Body of pancreas (tissue), 4 donors: ENCODE measurements around the gene CCDC85C. TPM values are rescaled to one million over a fixed set of nuclear protein-coding genes. Genes with fewer than 3 reads are reported as not detected.

ENCODE experiments used
- ATAC-seq: fragments of 150-250 bp; one replicate; pipeline ENCODE4 v1.9.1; 2016
- DNase-seq, 4 donors: peaks; one replicate each; pipeline ENCODE4 v3.0.0-alpha.2; 2019
- H3K27ac ChIP-seq, 4 donors: fragments of 200-600 bp; sonication (generic); 1 replicate in 3 of 4; 2 replicates in 1 of 4; pipeline versions ENCODE4 v1.5.1 to v1.6.1; 2016 to 2019; ENCODE audit warnings: mild to moderate bottlenecking in 1 of 4, mixed read lengths in 1 of 4, moderate library complexity in 1 of 4
- H3K27me3 ChIP-seq, 2 donors: fragments of 200-600 bp; sonication (generic); one replicate each; pipeline ENCODE4 v1.6.0; 2016; ENCODE audit warnings: mild to moderate bottlenecking in 1 of 2
- H3K36me3 ChIP-seq, 2 donors: fragments of 200-600 bp; sonication (generic); replicated peaks in 1 of 2; 2 replicates each; pipeline ENCODE4 v1.5.1; 2016; ENCODE audit warnings: low read depth in 2 of 2; ENCODE audit not compliant: insufficient read depth in 1 of 2
- H3K4me1 ChIP-seq: fragments of 200-600 bp; sonication (generic); one replicate; pipeline ENCODE4 v1.6.0; 2016
- H3K4me3 ChIP-seq, 2 donors: fragments of 200-600 bp; sonication (generic); 1 replicate in 1 of 2; 2 replicates in 1 of 2; pipeline ENCODE4 v1.5.1; 2016 to 2019
- H3K9me3 ChIP-seq, 3 donors: fragments of 200-600 bp; sonication (generic); 1 replicate in 2 of 3; 2 replicates in 1 of 3; pipeline ENCODE4 v1.5.1; 2016
- POLR2A ChIP-seq, 3 donors: fragments of 450-650 bp; IDR thresholded peaks; one replicate each; pipeline ENCODE4 v1.6.1; 2016; ENCODE audit warnings: antibody characterized with exemption in 3 of 3, mild to moderate bottlenecking in 2 of 3
- WGBS, 2 donors: methylation state at CpG; one replicate each; pipeline ENCODE4 v1.1.5; 2017; 5-methylcytosine and 5-hydroxymethylcytosine counted together
- intact Hi-C: fragments of 100-400 bp; cut with DNase I; formaldehyde crosslinking; loops from one replicate; pipeline ENCODE4 v1.15.1; 2023
- total RNA-seq, 2 donors: library from RNA; depleted of rRNA; stranded (reverse); fragments of >200 nt; gene quantifications; one replicate each; pipeline ENCODE4 v1.1.0, GENCODE V29; 2016
- TF ChIP-seq, protein P1 (sequence below), 7 experiments: fragments of 450-650 bp in 4 of 7; fragments of 200-600 bp in 3 of 7; sonication (generic) in 3 of 7; IDR thresholded peaks; one replicate each; pipeline ENCODE4 v1.5.1; 2016 to 2019; ENCODE audit warnings: antibody characterized with exemption in 7 of 7

Gene CCDC85C
- total RNA-seq, 2 donors from 2014 or later: 8.9 to 10.1 TPM

DNA sequence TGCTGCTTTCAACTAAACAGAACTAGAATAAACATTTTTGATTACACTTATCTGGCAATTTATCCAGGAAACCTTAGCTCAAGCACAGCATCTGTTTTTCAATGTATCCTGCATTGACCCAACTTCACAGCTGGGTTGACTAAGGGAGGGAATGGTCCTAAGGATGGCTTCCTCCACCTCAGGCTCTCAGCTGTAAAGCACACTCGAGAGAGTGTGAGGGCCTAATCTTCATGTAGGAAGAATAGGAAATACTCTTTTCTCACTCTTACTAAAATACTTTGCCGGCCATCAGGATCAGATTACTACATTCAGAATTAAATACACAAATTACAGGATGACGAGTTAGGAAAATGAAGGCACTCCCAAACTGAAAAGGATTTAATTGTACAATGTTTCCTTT lies 130.5 kb downstream of the CCDC85C start:
- H3K4me1 ChIP-seq: peaks cover 12% of the 10 kb centered on the region

DNA sequence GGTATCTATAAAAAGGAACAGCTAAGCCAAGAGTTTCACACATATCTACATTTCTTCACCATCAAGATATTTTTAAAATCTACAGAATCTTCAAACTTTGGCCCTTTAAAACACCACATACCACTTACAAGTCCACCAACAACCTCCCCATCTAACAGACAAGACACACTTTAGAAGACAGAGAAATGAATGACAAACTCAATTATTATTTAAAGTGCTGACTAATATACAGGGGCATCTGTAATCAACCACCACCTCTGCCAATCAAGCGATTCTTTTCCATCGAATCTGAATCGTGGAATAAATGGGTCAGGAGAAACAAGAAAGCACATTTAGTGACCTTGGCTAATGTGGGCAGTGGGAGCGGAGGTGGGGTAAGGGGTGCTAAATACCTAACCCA lies 131.1 kb downstream of the CCDC85C start:
- TF ChIP-seq POLR2A (IDR thresholded peaks at IDR 0.05): no peak
- TF ChIP-seq, protein P1, sequence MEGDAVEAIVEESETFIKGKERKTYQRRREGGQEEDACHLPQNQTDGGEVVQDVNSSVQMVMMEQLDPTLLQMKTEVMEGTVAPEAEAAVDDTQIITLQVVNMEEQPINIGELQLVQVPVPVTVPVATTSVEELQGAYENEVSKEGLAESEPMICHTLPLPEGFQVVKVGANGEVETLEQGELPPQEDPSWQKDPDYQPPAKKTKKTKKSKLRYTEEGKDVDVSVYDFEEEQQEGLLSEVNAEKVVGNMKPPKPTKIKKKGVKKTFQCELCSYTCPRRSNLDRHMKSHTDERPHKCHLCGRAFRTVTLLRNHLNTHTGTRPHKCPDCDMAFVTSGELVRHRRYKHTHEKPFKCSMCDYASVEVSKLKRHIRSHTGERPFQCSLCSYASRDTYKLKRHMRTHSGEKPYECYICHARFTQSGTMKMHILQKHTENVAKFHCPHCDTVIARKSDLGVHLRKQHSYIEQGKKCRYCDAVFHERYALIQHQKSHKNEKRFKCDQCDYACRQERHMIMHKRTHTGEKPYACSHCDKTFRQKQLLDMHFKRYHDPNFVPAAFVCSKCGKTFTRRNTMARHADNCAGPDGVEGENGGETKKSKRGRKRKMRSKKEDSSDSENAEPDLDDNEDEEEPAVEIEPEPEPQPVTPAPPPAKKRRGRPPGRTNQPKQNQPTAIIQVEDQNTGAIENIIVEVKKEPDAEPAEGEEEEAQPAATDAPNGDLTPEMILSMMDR (IDR thresholded peaks at IDR 0.05): no peak
- intact Hi-C loops: no loop called here
- H3K4me1 ChIP-seq: peaks cover 8% of the 10 kb centered on the region
- no peak for ATAC-seq
- H3K27me3 ChIP-seq: no peaks in the 10 kb centered on the region
- no peaks in the 10 kb centered on the region for H3K9me3 ChIP-seq
- no peak overlapping the region for H3K27ac ChIP-seq
- WGBS, 2 donors: 57 to 58% methylated on average over 4 of the region's 4 CpGs
- H3K36me3 ChIP-seq: no peaks in the 10 kb centered on the region
- DNase-seq: no peak
- no peak overlapping the region for H3K4me3 ChIP-seq

More for the DNA sequence above, 130.5 kb downstream of the CCDC85C start:
- Histone ChIP-seq H3K4me3 (no peak overlapping the region), H3K27me3 (no peaks in the 10 kb centered on the region), H3K36me3 (no peaks in the 10 kb centered on the region), H3K27ac (no peak overlapping the region), H3K9me3 (no peaks in the 10 kb centered on the region)
- DNase-seq (no peak), ATAC-seq (no peak)
- intact Hi-C loops: no loop called here
- WGBS, 2 donors: 87 to 92% methylated on average over 3 of the region's 3 CpGs
- TF ChIP-seq POLR2A (IDR thresholded peaks at IDR 0.05): no peak
- TF ChIP-seq, protein P1 (IDR thresholded peaks at IDR 0.05): no peak

DNA sequence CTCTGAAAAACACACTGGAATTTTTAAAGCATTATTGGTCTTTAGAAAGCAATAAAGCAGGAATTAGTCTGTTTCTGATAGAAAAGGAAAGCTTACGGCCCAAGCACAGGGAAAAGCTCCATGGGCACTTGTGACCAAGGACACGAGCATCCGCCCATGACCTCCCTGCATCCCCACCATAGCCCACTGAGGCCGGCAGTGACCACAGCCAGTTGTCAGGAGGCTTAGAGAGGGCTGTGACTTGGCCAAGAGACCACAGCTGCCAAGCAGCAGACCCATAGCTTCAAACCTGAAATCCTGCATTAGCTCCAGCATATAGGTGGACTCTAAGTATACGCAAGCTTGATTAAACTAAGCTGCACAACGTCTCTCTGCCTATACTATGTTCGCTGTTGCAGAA lies 132.3 kb downstream of the CCDC85C start:
- ATAC-seq: no peak
- TF ChIP-seq, protein P1 (IDR thresholded peaks at IDR 0.05): no peak
- TF ChIP-seq POLR2A (IDR thresholded peaks at IDR 0.05): no peak

DNA sequence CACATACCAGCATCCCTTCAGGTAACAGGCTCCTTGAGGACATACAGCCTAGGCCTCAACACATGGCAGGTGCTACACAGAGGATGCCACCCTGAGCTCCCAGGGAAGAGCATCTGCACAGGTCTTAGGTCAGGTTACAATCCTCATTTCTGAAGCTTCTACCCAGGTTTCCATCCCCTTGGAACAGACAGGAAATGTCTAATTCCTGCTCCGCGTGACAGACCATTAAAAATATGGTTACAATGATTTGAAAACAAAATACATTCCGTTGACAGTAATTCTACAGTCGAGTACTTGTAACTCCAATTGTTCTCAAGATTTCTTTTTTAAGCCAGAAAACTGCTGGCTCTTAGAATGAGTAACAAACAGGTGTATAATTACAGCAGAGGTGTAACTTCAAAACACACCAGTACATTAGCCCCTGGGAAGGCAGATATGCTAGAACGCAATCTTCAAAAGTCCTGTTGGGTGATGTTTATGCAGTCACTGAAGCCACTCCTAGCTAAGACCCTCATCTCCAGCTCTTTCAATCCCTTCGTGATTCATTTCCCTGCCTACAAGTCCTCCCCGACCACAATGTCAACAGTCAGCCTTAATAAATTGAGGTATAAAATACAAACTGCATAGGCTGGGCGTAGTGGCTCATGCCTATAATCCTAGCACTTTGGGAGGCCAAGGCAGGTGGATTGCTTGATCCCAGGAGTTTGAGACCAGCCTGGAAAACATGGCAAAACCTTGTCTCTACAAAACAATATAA lies 135.0 kb downstream of the CCDC85C start:
- H3K36me3 ChIP-seq: peaks cover 0 to 4% of the 10 kb centered on the region in 2 donors
- no peak overlapping the region for H3K4me3 ChIP-seq
- no peak for ATAC-seq
- H3K9me3 ChIP-seq: no peaks in the 10 kb centered on the region
- no peaks in the 10 kb centered on the region for H3K27me3 ChIP-seq
- WGBS, 2 donors: 80 to 83% methylated on average over 8 of the region's 8 CpGs
- TF ChIP-seq POLR2A (IDR thresholded peaks at IDR 0.05): no peak
- TF ChIP-seq, protein P1 (IDR thresholded peaks at IDR 0.05): no peak
- H3K4me1 ChIP-seq: no peaks in the 10 kb centered on the region
- intact Hi-C loops: no loop called here
- no peak for DNase-seq
- H3K27ac ChIP-seq: no peak overlapping the region

More for the DNA sequence above, 132.3 kb downstream of the CCDC85C start:
- 88 to 92% methylated on average over 7 of the region's 7 CpGs for WGBS, 2 donors
- Histone ChIP-seq H3K9me3 (no peaks in the 10 kb centered on the region), H3K36me3 (no peaks in the 10 kb centered on the region), H3K27ac (no peak overlapping the region), H3K27me3 (no peaks in the 10 kb centered on the region), H3K4me1 (peaks cover 7% of the 10 kb centered on the region), H3K4me3 (no peak overlapping the region)
- DNase-seq: no peak
- intact Hi-C loops: no loop called here

DNA sequence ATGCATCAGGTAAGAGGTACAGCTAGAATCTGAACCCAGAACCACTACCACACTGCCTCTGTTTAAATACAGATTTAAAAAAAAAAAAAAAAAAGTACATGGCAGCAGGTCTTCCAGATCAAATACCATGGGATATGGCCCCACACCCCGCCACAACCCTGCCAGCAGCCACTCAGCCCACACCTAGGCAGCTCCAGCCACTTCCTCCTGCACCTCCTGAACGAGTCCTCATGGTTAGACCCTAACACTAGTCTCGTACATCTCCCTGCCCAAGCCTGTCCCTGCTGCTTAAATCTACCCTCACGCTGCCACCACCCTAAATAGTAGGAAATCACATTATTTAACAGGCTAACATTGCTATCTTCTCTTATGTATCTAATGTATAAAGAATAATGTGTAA lies 135.9 kb downstream of the CCDC85C start:
- H3K27me3 ChIP-seq: no peaks in the 10 kb centered on the region
- no peaks in the 10 kb centered on the region for H3K4me1 ChIP-seq
- H3K9me3 ChIP-seq: no peaks in the 10 kb centered on the region
- H3K27ac ChIP-seq: no peak overlapping the region
- TF ChIP-seq POLR2A (IDR thresholded peaks at IDR 0.05): no peak
- TF ChIP-seq, protein P1 (IDR thresholded peaks at IDR 0.05): no peak
- no peak overlapping the region for H3K4me3 ChIP-seq
- H3K36me3 ChIP-seq: peaks cover 0 to 8% of the 10 kb centered on the region in 2 donors
- no peak for ATAC-seq
- intact Hi-C loops: no loop called here
- WGBS, 2 donors: 84 to 88% methylated on average over 4 of the region's 4 CpGs
- no peak for DNase-seq
